HCT116 (cell line): ENCODE measurements around the gene SMAD9. TPM values are rescaled to one million over a fixed set of nuclear protein-coding genes. Genes with fewer than 3 reads are reported as not detected.

Source experiments
- ATAC-seq: fragments of 200-7000 bp; cut with Tn5 transposase; 2 replicates; pipeline ENCODE4 v1.9.1; 2020; ENCODE audit warnings: mild to moderate bottlenecking, moderate library complexity
- BruUV-seq: library from RNA; stranded (reverse); fragments of 400-500 nt; replicated peaks from 2 replicates; lab custom pipeline; 2021; lab: Mats Ljungman, UMichigan
- CTCF ChIA-PET: fragments of 300-600 bp; sonication (Branson Sonifier 250); formaldehyde crosslinking; loops from one replicate; lab custom pipeline; 2021; ENCODE audit warnings: antibody characterized with exemption; lab: Charles Lee
- POLR2A ChIA-PET: fragments of 300-600, 350-600 bp; sonication (Branson Sonifier 250); formaldehyde crosslinking; loops from one replicate; lab custom pipeline; 2021; ENCODE audit warnings: antibody characterized with exemption; lab: Charles Lee
- RAD21 ChIA-PET, 2 experiments: fragments of 300-600 bp; sonication (Branson Sonifier 250); formaldehyde crosslinking; loops; one replicate each; lab custom pipeline; 2023; ENCODE audit warnings: low total read pairs in 2 of 2; ENCODE audit not compliant: uncharacterized antibody in 2 of 2, unreplicated experiment in 2 of 2, low non-redundant PET in 1 of 2; lab: Charles Lee
- DNase-seq: peaks from one replicate; pipeline ENCODE4 v3.0.0-alpha.2; 2010; ENCODE audit warnings: low read depth, low spot score
- H2AFZ ChIP-seq: fragments of 200-600 bp; shearing (Covaris generic), sonication (generic); 2 replicates; pipeline ENCODE4 v1.6.1; 2017; ENCODE audit warnings: low read depth, mixed run types, mixed read lengths, antibody characterized with exemption, low read length; ENCODE audit not compliant: poor library complexity, severe bottlenecking
- H3K27ac ChIP-seq: 2 replicates; pipeline ENCODE4 v1.5.1; 2012; ENCODE audit warnings: low read depth, low read length
- H3K27me3 ChIP-seq: fragments of 200-600 bp; sonication (generic); 2 replicates; pipeline ENCODE4 v1.6.1; 2016; ENCODE audit warnings: mixed run types, low read length, mixed read lengths; ENCODE audit not compliant: insufficient read depth
- H3K36me3 ChIP-seq, 2 experiments: fragments of 200-500 bp in 1 of 2; fragments of 200-600 bp in 1 of 2; sonication (Bioruptor generic) in 1 of 2; sonication (generic) in 1 of 2; 2 replicates each; pipeline versions ENCODE4 v1.5.1 to v1.6.1; 2014 to 2016; ENCODE audit warnings: low read length in 2 of 2, inconsistent platforms in 1 of 2, mixed read lengths in 1 of 2, mixed run types in 1 of 2; ENCODE audit not compliant: insufficient read depth in 2 of 2, control insufficient read depth in 1 of 2
- H3K4me1 ChIP-seq, 2 experiments: fragments of 200-600 bp in 1 of 2; sonication (generic) in 1 of 2; 2 replicates each; pipeline versions ENCODE4 v1.5.1 to v1.6.1; 2012 to 2017; ENCODE audit warnings: low read length in 2 of 2, inconsistent platforms in 1 of 2, mild to moderate bottlenecking in 1 of 2, mixed read lengths in 1 of 2, mixed run types in 1 of 2, moderate library complexity in 1 of 2; ENCODE audit not compliant: insufficient read depth in 2 of 2, control insufficient read depth in 1 of 2
- H3K4me2 ChIP-seq: fragments of 200-600 bp; sonication (generic); 2 replicates; pipeline ENCODE4 v1.6.1; 2017; ENCODE audit warnings: mixed run types, low read length, mixed read lengths
- H3K4me3 ChIP-seq, 2 experiments: fragments of 200-600 bp in 1 of 2; sonication (generic) in 1 of 2; replicated peaks in 1 of 2; 2 replicates each; pipeline ENCODE4 v1.5.1; 2011 to 2016; ENCODE audit warnings: low read length in 2 of 2, control low read depth in 1 of 2, low read depth in 1 of 2, mild to moderate bottlenecking in 1 of 2, mixed read lengths in 1 of 2, mixed run types in 1 of 2
- H3K79me2 ChIP-seq: fragments of 200-600 bp; sonication (generic); 2 replicates; pipeline ENCODE4 v1.6.1; 2017; ENCODE audit warnings: mild to moderate bottlenecking, mixed run types, low read length, moderate library complexity, mixed read lengths; ENCODE audit not compliant: insufficient read depth
- H3K9ac ChIP-seq: fragments of 200-600 bp; sonication (generic); 2 replicates; pipeline ENCODE4 v1.6.1; 2016; ENCODE audit warnings: low read length, mixed read lengths
- H3K9me2 ChIP-seq: fragments of 200-600 bp; sonication (generic), shearing (Covaris generic); 2 replicates; pipeline ENCODE4 v1.6.1; 2017; ENCODE audit warnings: mixed run types, mild to moderate bottlenecking, moderate library complexity; ENCODE audit not compliant: insufficient read depth
- H3K9me3 ChIP-seq, 2 experiments: fragments of 200-500 bp in 1 of 2; fragments of 200-600 bp in 1 of 2; sonication (Bioruptor generic) in 1 of 2; sonication (generic) in 1 of 2; 2 replicates each; pipeline ENCODE4 v1.6.1; 2014 to 2017; ENCODE audit warnings: low read length in 2 of 2, mixed read lengths in 2 of 2, inconsistent platforms in 1 of 2, low read depth in 1 of 2, mild to moderate bottlenecking in 1 of 2, mixed run types in 1 of 2, moderate library complexity in 1 of 2; ENCODE audit not compliant: control insufficient read depth in 1 of 2, insufficient read depth in 1 of 2
- H4K20me1 ChIP-seq: fragments of 200-600 bp; sonication (generic), shearing (Covaris generic); 2 replicates; pipeline ENCODE4 v1.6.1; 2017; ENCODE audit warnings: mixed run types, mild to moderate bottlenecking, moderate library complexity; ENCODE audit not compliant: insufficient read depth
- ATF3 ChIP-seq: IDR thresholded peaks from 2 replicates; pipeline ENCODE4 v1.6.1; 2012
- CBX3 ChIP-seq: IDR thresholded peaks from 2 replicates; pipeline ENCODE4 v1.6.1; 2012; ENCODE audit warnings: low read depth
- CEBPB ChIP-seq: IDR thresholded peaks from 2 replicates; pipeline ENCODE4 v1.6.1; 2012; ENCODE audit warnings: low read depth
- EGR1 ChIP-seq: IDR thresholded peaks from 2 replicates; pipeline ENCODE4 v1.6.1; 2012; ENCODE audit warnings: low read depth
- ELF1 ChIP-seq: IDR thresholded peaks from 2 replicates; pipeline ENCODE4 v1.6.1; 2012; ENCODE audit warnings: low read depth, borderline replicate concordance
- EZH2phosphoT487 ChIP-seq: fragments of 200-600 bp; IDR thresholded peaks from 2 replicates; pipeline ENCODE4 v1.6.1; 2018; ENCODE audit warnings: antibody characterized with exemption, borderline replicate concordance
- FOSL1 ChIP-seq: IDR thresholded peaks from 2 replicates; pipeline ENCODE4 v1.6.1; 2012; ENCODE audit warnings: low read depth
- JUND ChIP-seq: IDR thresholded peaks from 2 replicates; pipeline ENCODE4 v1.6.1; 2012
- MAX ChIP-seq: IDR thresholded peaks from 2 replicates; pipeline ENCODE4 v1.6.1; 2012
- POLR2A ChIP-seq: IDR thresholded peaks from 2 replicates; pipeline ENCODE4 v1.7.0; 2011; ENCODE audit warnings: borderline replicate concordance; ENCODE audit not compliant: insufficient read depth, insufficient read length; ENCODE audit errors: extremely low read depth
- POLR2AphosphoS5 ChIP-seq: IDR thresholded peaks from 2 replicates; pipeline ENCODE4 v1.6.1; 2011; ENCODE audit warnings: mild to moderate bottlenecking, low read depth, low read length, moderate library complexity
- RAD21 ChIP-seq: IDR thresholded peaks from 2 replicates; pipeline ENCODE4 v1.6.1; 2012; ENCODE audit warnings: low read depth, mild to moderate bottlenecking
- REST ChIP-seq: IDR thresholded peaks from 2 replicates; pipeline ENCODE4 v1.6.1; 2012; ENCODE audit warnings: low read depth
- SP1 ChIP-seq: IDR thresholded peaks from 2 replicates; pipeline ENCODE4 v1.6.1; 2012; ENCODE audit warnings: low read depth
- YY1 ChIP-seq: IDR thresholded peaks from 2 replicates; pipeline ENCODE4 v1.6.1; 2011; ENCODE audit warnings: low read length, low read depth, moderate library complexity, mild to moderate bottlenecking; ENCODE audit not compliant: insufficient replicate concordance; ENCODE audit errors: extremely low read depth
- ZBTB33 ChIP-seq: IDR thresholded peaks from 2 replicates; pipeline ENCODE4 v1.6.1; 2011; ENCODE audit warnings: mild to moderate bottlenecking, low read length, moderate library complexity; ENCODE audit not compliant: insufficient replicate concordance; ENCODE audit errors: extremely low read depth
- ZNF274 ChIP-seq: fragments of 200-500 bp; sonication (Bioruptor generic); IDR thresholded peaks from 2 replicates; pipeline ENCODE4 v1.6.1; 2014; ENCODE audit warnings: mild to moderate bottlenecking, low read depth, low read length, inconsistent platforms
- intact Hi-C: fragments of 100-400 bp; cut with micrococcal nuclease; formaldehyde crosslinking; loops from 2 replicates; pipeline ENCODE4 v1.10.0; 2022
- total RNA-seq: library from RNA; stranded (reverse); gene quantifications from one replicate; pipeline ENCODE4 v1.2.1, GENCODE V29; 2021; ENCODE audit not compliant: unreplicated experiment

The SMAD9 gene
- total RNA-seq, 1 experiment from 2014 or later: 4.3 TPM

GRCh38 chr13:36814465-36814864, 105.6 kb downstream of the SMAD9 start:
- TF ChIP-seq POLR2AphosphoS5 (no peak), RAD21 (no peak), MAX (no peak), EZH2phosphoT487 (no peak), POLR2A (no peak), FOSL1 (no peak), ZNF274 (no peak), REST (no peak), CBX3 (no peak), ATF3 (no peak), ELF1 (no peak), SP1 (no peak), YY1 (no peak), EGR1 (no peak), CEBPB (no peak), JUND (no peak), ZBTB33 (no peak)
- POLR2A ChIA-PET: no interaction called here

More at GRCh38 chr13:36814465-36814864, 105.6 kb downstream of the SMAD9 start:
- no peaks in the 10 kb centered on the region for H3K27me3 ChIP-seq
- H3K9ac ChIP-seq: no peak overlapping the region
- DNase-seq (no peak), ATAC-seq (no peak)
- no peaks in the 10 kb centered on the region for H3K9me3 ChIP-seq
- BruUV-seq: no TSS peak
- no peak overlapping the region for H2AFZ ChIP-seq
- ChIA-PET RAD21 (no interaction called here), CTCF (interaction anchor here (0.7 to 1.3 kb wide), 2 partner anchors 27 to 168 kb away, joined by 3 read pairs; no protein-coding TSS in a partner anchor)
- no peak overlapping the region for H3K27ac ChIP-seq
- intact Hi-C loops: no loop called here
- no peaks in the 10 kb centered on the region for H4K20me1 ChIP-seq
- no peak overlapping the region for H3K4me3 ChIP-seq
- H3K4me2 ChIP-seq: no peak overlapping the region
- H3K79me2 ChIP-seq: peaks cover 2% of the 10 kb centered on the region; the same call in 1 of the 2 replicates
- no peaks in the 10 kb centered on the region for H3K9me2 ChIP-seq
- peaks cover 0 to 8% of the 10 kb centered on the region in 2 experiments; a peak in 2 of 4 replicates for H3K4me1 ChIP-seq
- no peaks in the 10 kb centered on the region for H3K36me3 ChIP-seq
